Stimulated activated effector memory CD8-positive, alpha-beta T cell treated with anti-CD3 and anti-CD28 coated beads, Interleukin-12 subunit alpha, Interleukin-12 subunit beta, amount 100 ng/mL, for 72 hours (primary cell): Measurements from ENCODE around the gene MLLT10.

Source experiments
- ATAC-seq: fragments of 150-1000 bp; cut with Tn5 transposase; 2 replicates; pipeline ENCODE4 v1.10.0; 2021
- DNase-seq, 2 donors: peaks; one replicate each; pipeline ENCODE4 v3.0.0; 2021 to 2022; ENCODE audit warnings: low spot score in 2 of 2
- H3K27ac Mint-ChIP-seq: one replicate; pipeline ENCODE4 v1.8.0; 2022; ENCODE audit warnings: mild to moderate bottlenecking, mixed read lengths
- H3K36me3 Mint-ChIP-seq: one replicate; pipeline ENCODE4 v1.8.0; 2022; ENCODE audit warnings: mild to moderate bottlenecking, mixed read lengths
- H3K4me1 Mint-ChIP-seq: one replicate; pipeline ENCODE4 v1.8.0; 2022; ENCODE audit warnings: mixed read lengths
- H3K4me3 Mint-ChIP-seq: one replicate; pipeline ENCODE4 v1.8.0; 2022; ENCODE audit warnings: mild to moderate bottlenecking, mixed read lengths
- H3K9me3 Mint-ChIP-seq: one replicate; pipeline ENCODE4 v1.8.0; 2022; ENCODE audit warnings: mixed read lengths

MLLT10 gene

DNA sequence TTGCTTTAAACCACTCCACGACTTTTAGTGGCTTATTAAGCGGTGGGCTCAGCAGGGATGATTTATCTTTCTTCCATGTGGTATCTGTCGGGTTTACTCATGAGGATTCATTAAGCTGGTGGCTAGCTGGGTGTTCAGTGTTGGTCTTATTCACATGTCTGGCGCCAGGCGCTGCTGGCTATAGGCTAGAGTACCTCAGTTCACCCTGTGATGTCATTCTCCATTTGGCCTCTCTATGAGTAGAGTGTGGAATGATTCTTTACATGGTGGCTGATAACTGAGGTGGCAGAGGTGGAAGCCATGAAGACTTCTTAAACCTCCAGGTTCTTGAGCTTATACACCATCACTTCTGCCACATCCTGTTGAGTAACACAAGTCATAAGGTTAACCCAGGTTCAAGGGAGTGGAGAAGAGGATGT is 115.4 kb downstream of the MLLT10 start:
- no peak for DNase-seq
- Mint-ChIP-seq H3K9me3 (no peaks in the 10 kb centered on the region), H3K27ac (peak overlapping the region; percentile 48), H3K36me3 (peaks cover 26% of the 10 kb centered on the region), H3K4me3 (no peak overlapping the region), H3K4me1 (peaks cover 20% of the 10 kb centered on the region)
- ATAC-seq = peak; percentile 99

DNA sequence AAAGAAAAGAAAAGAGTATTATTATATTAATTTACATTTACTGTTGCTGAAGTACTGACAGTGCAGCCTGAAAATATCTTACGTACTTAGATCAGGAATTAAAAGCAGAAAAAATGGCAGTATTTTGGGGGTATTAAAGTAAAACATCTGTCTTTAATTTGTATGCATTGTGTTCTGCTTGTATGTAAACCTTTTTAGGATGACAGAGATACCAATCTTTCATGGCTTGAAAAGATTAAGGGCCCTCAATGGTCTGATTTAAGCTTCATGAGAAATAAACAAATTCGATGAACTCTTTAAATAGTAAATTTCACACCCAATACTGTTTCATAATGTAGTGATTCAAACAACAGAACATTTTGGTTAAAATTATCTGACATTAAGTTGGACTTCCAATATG is 116.3 kb downstream of the MLLT10 start:
- H3K9me3 Mint-ChIP-seq = no peaks in the 10 kb centered on the region
- H3K4me1 Mint-ChIP-seq = peaks cover 20% of the 10 kb centered on the region
- ATAC-seq = no peak
- peaks cover 26% of the 10 kb centered on the region for H3K36me3 Mint-ChIP-seq
- DNase-seq = no peak
- H3K27ac Mint-ChIP-seq = no peak overlapping the region
- H3K4me3 Mint-ChIP-seq = no peak overlapping the region

DNA sequence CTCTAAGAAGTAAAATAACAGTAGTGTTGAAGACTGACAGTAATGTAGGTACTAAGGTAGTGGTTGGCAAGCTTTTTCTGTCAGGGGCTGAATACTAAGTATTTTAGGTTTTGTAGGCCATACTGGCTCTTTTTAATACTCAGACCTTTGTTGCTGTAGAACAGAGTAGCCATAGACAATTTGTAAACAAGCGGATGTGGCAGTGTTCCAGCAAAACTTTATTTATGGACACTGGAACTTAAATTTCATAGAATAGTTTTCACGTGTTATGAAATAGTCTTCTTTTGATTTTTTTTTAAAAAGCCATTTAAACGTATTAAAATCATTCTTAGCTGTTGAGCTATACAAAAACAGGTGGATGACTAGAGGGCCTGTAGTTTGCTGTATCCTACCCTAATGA is 121.2 kb downstream of the MLLT10 start:
- no peaks in the 10 kb centered on the region for H3K36me3 Mint-ChIP-seq
- H3K9me3 Mint-ChIP-seq = no peaks in the 10 kb centered on the region
- no peaks in the 10 kb centered on the region for H3K4me1 Mint-ChIP-seq
- H3K27ac Mint-ChIP-seq = no peak overlapping the region
- DNase-seq (no peak), ATAC-seq (no peak)
- H3K4me3 Mint-ChIP-seq = no peak overlapping the region

GRCh38 chr10:21655687-21656086 is 121.7 kb downstream of the MLLT10 start:
- ATAC-seq (no peak), DNase-seq (no peak)
- no peaks in the 10 kb centered on the region for H3K4me1 Mint-ChIP-seq
- no peaks in the 10 kb centered on the region for H3K36me3 Mint-ChIP-seq
- no peaks in the 10 kb centered on the region for H3K9me3 Mint-ChIP-seq
- no peak overlapping the region for H3K4me3 Mint-ChIP-seq
- H3K27ac Mint-ChIP-seq = no peak overlapping the region

DNA sequence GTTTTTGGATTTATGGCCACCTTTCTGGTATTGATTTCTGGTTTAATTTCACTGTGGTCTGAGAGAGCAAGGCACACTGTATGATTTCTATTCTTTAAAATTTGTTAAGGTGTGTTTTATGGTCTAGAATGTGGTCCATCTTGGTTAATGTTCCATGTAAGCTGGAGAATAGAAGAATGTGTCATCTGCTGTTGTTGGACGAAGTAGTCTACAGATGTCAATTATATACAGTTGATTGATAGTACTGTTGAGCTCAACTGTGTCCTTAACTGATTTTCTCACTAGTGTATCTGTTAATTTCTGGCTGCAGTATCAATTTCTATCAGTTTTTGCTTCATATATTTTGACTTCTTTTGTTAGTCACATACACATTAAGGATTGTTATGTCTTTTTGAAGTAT is 127.1 kb downstream of the MLLT10 start:
- H3K4me3 Mint-ChIP-seq = no peak overlapping the region
- no peak for DNase-seq
- no peak for ATAC-seq
- no peaks in the 10 kb centered on the region for H3K9me3 Mint-ChIP-seq
- H3K4me1 Mint-ChIP-seq = peaks cover 23% of the 10 kb centered on the region
- no peak overlapping the region for H3K27ac Mint-ChIP-seq
- peaks cover 15% of the 10 kb centered on the region for H3K36me3 Mint-ChIP-seq

DNA sequence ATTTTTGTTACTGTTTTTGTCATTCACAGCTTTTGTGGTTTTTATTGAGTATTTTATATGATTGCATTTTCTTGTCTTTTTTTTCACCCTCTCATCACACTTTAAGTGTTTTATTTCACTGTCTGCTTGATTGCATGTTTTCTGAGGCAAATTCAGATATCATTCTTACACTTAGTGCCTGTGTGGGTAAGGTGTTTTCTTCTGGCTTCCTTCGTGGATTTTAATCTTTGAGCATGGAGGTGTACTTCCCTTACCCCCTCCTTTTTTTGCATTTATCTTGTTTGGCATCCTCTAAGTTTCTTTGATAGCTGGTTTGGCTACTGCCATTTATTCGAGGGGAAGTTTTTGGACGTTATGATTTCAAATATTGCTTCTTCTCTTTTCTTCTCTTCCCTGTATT is 127.9 kb downstream of the MLLT10 start:
- peaks cover 24% of the 10 kb centered on the region for H3K36me3 Mint-ChIP-seq
- H3K4me1 Mint-ChIP-seq = peaks cover 25% of the 10 kb centered on the region
- no peak for DNase-seq
- H3K27ac Mint-ChIP-seq = no peak overlapping the region
- ATAC-seq = no peak
- H3K4me3 Mint-ChIP-seq = no peak overlapping the region
- no peaks in the 10 kb centered on the region for H3K9me3 Mint-ChIP-seq

DNA sequence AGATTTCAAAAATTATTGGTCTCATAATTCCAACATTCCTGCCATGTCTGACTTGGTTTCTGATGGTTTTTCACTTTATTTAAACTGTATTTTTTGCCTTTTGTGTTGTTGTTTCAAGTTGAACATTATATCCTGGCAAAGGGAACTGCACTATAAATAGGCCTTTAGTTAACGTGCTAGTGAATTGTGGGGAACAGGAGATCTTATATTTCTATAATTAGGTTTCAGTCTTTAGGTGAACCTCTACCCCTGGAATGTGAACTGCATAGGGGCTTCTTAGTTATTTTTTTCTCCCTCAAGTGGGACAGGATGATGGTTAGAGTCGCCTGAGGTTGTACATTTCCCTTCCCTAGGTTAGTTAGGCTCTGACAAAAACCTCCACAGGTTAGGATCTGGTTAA is 128.6 kb downstream of the MLLT10 start:
- Mint-ChIP-seq H3K27ac (no peak overlapping the region), H3K9me3 (no peaks in the 10 kb centered on the region), H3K4me3 (no peak overlapping the region), H3K4me1 (peaks cover 25% of the 10 kb centered on the region), H3K36me3 (peaks cover 28% of the 10 kb centered on the region)
- no peak for DNase-seq
- no peak for ATAC-seq

DNA sequence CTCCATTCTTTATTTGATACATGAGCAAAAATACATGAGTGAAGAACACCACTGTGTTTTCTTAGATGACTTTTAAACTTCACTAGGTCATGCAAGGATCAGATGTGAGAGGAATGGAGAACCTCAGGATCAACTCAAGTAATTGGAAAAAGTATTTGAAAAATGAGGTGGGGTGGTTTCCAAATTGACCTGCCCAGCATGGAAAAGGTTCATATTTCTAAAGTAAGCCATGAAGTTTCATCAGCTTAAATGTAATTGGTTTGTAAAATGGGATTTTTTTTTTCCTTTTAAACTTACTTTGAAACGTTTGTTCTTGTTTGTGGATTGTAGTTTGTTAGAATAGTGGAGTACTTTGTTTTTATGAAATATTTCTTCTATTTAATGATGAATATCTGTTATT is 134.8 kb downstream of the MLLT10 start:
- H3K27ac Mint-ChIP-seq = no peak overlapping the region
- no peak for DNase-seq
- peaks cover 53% of the 10 kb centered on the region for H3K36me3 Mint-ChIP-seq
- ATAC-seq = no peak
- H3K9me3 Mint-ChIP-seq = no peaks in the 10 kb centered on the region
- H3K4me1 Mint-ChIP-seq = peaks cover 6% of the 10 kb centered on the region
- no peak overlapping the region for H3K4me3 Mint-ChIP-seq

DNA sequence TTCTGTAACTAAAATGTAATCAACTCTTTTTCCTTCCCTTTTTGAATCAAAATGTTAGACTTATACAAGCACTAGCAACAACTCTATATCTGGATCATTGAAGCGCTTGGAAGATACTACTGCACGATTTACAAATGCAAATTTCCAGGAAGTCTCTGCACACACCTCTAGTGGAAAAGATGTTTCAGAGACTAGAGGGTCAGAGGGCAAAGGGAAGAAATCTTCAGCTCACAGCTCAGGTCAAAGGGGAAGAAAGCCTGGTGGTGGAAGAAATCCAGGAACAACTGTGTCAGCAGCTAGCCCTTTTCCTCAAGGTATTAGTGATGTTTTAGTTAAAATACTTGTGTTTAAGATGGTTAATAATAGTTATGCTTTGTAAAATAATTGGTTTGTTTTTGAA is 136.4 kb downstream of the MLLT10 start:
- Mint-ChIP-seq H3K4me3 (no peak overlapping the region), H3K4me1 (peaks cover 6% of the 10 kb centered on the region), H3K36me3 (peaks cover 57% of the 10 kb centered on the region), H3K9me3 (no peaks in the 10 kb centered on the region), H3K27ac (peak overlapping the region; percentile 38)
- DNase-seq = no peak
- no peak for ATAC-seq

DNA sequence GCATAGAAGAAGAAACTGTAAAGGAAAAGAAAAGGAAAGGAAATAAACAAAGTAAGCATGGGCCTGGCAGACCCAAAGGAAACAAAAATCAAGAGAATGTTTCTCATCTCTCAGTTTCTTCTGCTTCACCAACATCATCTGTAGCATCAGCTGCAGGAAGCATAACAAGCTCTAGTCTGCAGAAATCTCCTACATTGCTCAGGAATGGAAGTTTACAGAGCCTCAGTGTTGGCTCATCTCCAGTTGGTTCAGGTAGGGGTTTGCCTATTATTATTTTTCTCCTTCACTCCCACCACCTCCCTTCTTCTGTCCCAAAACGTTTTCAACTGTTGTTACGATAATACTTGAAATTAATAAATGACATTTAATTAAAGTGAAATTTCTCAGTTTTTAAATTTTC is 139.6 kb downstream of the MLLT10 start:
- no peaks in the 10 kb centered on the region for H3K9me3 Mint-ChIP-seq
- DNase-seq (no peak), ATAC-seq (no peak)
- peaks cover 39% of the 10 kb centered on the region for H3K36me3 Mint-ChIP-seq
- H3K4me1 Mint-ChIP-seq = peaks cover 6% of the 10 kb centered on the region
- no peak overlapping the region for H3K4me3 Mint-ChIP-seq
- no peak overlapping the region for H3K27ac Mint-ChIP-seq

GRCh38 chr10:21675157-21675796 is 141.2 kb downstream of the MLLT10 start:
- Mint-ChIP-seq H3K4me3 (no peak overlapping the region), H3K36me3 (peaks cover 33% of the 10 kb centered on the region), H3K9me3 (no peaks in the 10 kb centered on the region), H3K4me1 (peaks cover 6% of the 10 kb centered on the region), H3K27ac (no peak overlapping the region)
- no peak for ATAC-seq
- no peak for DNase-seq

- Mint-ChIP-seq H3K4me3 (no peak overlapping the region), H3K9me3 (no peaks in the 10 kb centered on the region), H3K36me3 (peaks cover 30% of the 10 kb centered on the region), H3K27ac (no peak overlapping the region), H3K4me1 (peaks cover 6% of the 10 kb centered on the region)
- DNase-seq (no peak), ATAC-seq (no peak)
These were observed 143.5 kb downstream of the MLLT10 start for GRCh38 chr10:21677551-21677950.

DNA sequence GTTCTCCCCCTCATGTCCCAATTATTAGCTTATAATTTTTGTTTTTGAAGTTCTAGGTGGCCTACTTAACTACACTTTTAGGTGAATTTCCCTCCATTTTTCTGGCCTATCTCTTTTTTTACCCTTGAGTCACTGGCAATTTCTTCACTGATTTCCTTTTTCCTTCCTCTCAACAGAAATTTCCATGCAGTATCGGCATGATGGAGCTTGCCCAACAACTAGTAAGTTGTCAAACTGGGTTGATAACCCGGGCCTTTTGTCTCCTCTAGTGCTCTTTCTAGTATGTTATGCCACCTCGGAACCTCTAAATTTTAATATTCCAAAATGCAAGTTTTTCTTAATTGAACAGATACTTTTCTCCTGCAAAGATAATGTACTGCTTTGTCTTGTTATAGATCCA is 147.1 kb downstream of the MLLT10 start:
- Mint-ChIP-seq H3K4me1 (peaks cover 10% of the 10 kb centered on the region), H3K9me3 (no peaks in the 10 kb centered on the region), H3K36me3 (peaks cover 14% of the 10 kb centered on the region), H3K4me3 (no peak overlapping the region), H3K27ac (no peak overlapping the region)
- no peak for DNase-seq
- no peak for ATAC-seq

GRCh38 chr10:21687266-21688008 is 153.4 kb downstream of the MLLT10 start:
- H3K36me3 Mint-ChIP-seq = peaks cover 29% of the 10 kb centered on the region
- peaks cover 17% of the 10 kb centered on the region for H3K4me1 Mint-ChIP-seq
- ATAC-seq = no peak
- H3K27ac Mint-ChIP-seq = peak overlapping the region; percentile 35
- no peak for DNase-seq
- H3K9me3 Mint-ChIP-seq = no peaks in the 10 kb centered on the region
- H3K4me3 Mint-ChIP-seq = no peak overlapping the region

DNA sequence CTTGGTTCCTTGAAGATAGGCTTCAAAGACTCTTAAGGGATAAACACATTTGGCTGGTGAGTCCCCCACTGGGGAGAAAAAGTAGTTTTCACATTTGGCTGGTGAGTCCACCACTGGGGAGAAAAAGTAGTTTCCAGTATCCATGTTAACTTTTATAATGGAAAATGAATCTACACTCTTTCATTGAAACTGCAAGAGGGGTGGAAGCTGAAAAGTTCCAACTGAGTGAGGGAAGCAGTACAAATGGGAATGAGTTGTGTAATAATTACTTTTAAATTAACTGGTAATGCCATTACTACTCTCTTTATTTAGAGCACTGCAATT is 153.9 kb downstream of the MLLT10 start:
- Mint-ChIP-seq H3K27ac (peak overlapping the region; percentile 35), H3K9me3 (no peaks in the 10 kb centered on the region), H3K36me3 (peaks cover 34% of the 10 kb centered on the region), H3K4me3 (no peak overlapping the region), H3K4me1 (peaks cover 17% of the 10 kb centered on the region)
- ATAC-seq (no peak), DNase-seq (no peak)

DNA sequence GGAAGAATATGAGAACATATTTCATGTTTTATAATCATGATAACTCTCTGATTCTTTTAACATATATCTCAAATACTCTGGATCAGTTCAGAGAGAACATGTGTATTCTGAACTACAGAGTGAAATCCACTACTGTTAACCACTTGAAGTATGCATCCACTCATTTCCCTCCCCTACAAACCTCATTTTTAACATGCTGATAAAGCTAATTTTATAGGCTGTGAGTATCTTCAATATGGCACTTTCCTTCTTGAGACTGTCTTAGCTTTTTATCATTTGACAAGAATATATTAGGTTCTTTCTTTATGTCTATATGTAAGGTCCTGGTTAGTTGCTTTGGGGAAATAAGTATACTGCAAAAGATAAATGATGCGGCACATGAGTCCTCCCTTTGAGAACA is 154.8 kb downstream of the MLLT10 start:
- H3K4me3 Mint-ChIP-seq = no peak overlapping the region
- ATAC-seq (no peak), DNase-seq (no peak)
- H3K4me1 Mint-ChIP-seq = peaks cover 17% of the 10 kb centered on the region
- peaks cover 40% of the 10 kb centered on the region for H3K36me3 Mint-ChIP-seq
- no peaks in the 10 kb centered on the region for H3K9me3 Mint-ChIP-seq
- no peak overlapping the region for H3K27ac Mint-ChIP-seq
